Sigmoid colon (tissue), 3 donors: ENCODE results near the gene ABI1.

Source experiments
- CTCF ChIP-seq, 4 experiments: fragments of 450-650 bp in 3 of 4; fragments of 200-600 bp in 1 of 4; IDR thresholded peaks; one replicate each; pipeline ENCODE4 v1.5.1; 2016 to 2019; ENCODE audit warnings: antibody characterized with exemption in 4 of 4, mild to moderate bottlenecking in 3 of 4, moderate library complexity in 2 of 4
- POLR2A ChIP-seq, 2 donors: fragments of 450-650 bp; IDR thresholded peaks; one replicate each; pipeline ENCODE4 v1.6.1; 2016; ENCODE audit warnings: antibody characterized with exemption in 2 of 2, mild to moderate bottlenecking in 2 of 2, moderate library complexity in 2 of 2

DNA sequence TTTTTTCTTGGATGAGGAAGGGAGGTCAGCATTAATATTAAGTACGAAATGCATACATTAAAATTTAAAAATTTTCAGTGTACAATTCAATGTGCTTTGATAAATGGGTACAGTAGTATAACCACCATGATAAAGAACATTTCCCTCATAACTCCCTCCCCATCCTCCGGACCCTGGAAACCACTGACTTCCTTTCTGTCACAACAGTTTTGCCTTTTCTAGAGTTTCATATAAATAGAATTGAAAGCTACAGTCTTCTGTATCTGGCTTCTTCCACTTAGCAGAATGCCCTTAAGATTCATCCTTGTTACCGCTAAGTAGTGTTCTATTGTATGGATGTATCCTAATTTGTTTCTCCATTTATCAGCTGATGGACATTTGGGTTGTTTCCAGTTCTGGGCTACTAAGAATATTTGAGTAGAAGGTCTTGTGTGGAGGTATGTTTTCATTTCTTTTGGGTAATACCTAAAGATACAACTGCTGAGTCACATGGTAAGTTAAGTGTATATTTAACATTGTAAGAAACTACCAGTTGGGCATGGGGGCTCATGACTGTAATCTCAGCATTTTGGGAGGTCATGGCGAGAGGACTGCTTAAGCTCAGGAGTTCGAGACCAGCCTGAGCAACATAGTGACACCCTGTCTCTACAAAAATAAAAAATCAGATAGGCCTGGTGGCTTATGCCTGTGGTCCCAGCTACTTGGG, 30.8 kb downstream of the ABI1 start:
- TF ChIP-seq CTCF (IDR thresholded peaks at IDR 0.05) = no peak
- no peak for TF ChIP-seq POLR2A (IDR thresholded peaks at IDR 0.05)
